ENCODE data around the gene RNF138. TPM values are rescaled to one million over a fixed set of nuclear protein-coding genes. Genes with fewer than 3 reads are reported as not detected.
"Not testable (repeated sequence)": the region's sequence is repeated elsewhere in the genome, so short reads cannot be mapped to it uniquely, and the experiment has no call there.

Gene RNF138
- polyA plus RNA-seq, 2 of the 4 experiments (the other 2 are of a cell fraction): 17.4 to 18.3 TPM

DNA sequence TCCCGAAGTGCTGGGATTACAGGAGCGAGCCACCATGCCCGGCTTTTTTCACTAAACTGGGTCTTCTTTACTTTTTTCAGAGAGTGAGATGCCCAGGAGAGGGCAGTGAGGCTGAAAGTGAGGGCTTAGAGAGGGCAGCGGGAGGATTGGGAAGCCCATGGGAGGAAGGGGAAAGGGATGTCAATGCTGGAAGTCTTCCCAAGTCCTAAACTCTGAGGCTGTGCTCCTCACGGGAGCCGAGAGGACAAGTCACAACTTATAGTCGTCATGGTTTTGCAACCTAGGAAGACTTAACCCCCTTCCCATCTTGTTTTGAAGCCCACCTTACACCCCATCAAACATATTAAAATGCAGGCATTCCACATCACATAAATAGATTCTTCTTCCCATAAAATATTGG is 83.0 kb downstream of the RNF138 start:
- WGBS (ENCODE audit: missing lambda C conversion rate): 55% methylated on average over 7 of the region's 7 CpGs
- Histone ChIP-seq H3K4me1 (no peaks in the 10 kb centered on the region), H3K27ac (no peak overlapping the region), H3K9me3 (no peaks in the 10 kb centered on the region), H3K4me2 (no peak overlapping the region), H3K4me3 (no peak overlapping the region)
- TF ChIP-seq, protein P1, sequence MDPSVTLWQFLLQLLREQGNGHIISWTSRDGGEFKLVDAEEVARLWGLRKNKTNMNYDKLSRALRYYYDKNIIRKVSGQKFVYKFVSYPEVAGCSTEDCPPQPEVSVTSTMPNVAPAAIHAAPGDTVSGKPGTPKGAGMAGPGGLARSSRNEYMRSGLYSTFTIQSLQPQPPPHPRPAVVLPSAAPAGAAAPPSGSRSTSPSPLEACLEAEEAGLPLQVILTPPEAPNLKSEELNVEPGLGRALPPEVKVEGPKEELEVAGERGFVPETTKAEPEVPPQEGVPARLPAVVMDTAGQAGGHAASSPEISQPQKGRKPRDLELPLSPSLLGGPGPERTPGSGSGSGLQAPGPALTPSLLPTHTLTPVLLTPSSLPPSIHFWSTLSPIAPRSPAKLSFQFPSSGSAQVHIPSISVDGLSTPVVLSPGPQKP (IDR thresholded peaks at IDR 0.05; ENCODE audit: low read depth, low read length): no peak
- TF ChIP-seq EP300 (IDR thresholded peaks at IDR 0.05) (no peak), HEYL (CRISPR knock-in tag; IDR thresholded peaks at IDR 0.05) (no peak), RARB (CRISPR knock-in tag; IDR thresholded peaks at IDR 0.05) (no peak)
- DNase-seq (ENCODE audit: low read depth in 1 of 2, low spot score in 1 of 2) (no peak), ATAC-seq (no peak), FAIRE-seq (no peak)
- ChIA-PET CTCF (no interaction called here), POLR2A (no interaction called here)

- Histone ChIP-seq H3K4me3 (no peak overlapping the region), H3K27ac (no peak overlapping the region), H3K4me2 (no peak overlapping the region), H3K4me1 (no peaks in the 10 kb centered on the region), H3K9me3 (no peaks in the 10 kb centered on the region)
- ChIA-PET POLR2A (no interaction called here), CTCF (interaction anchor here (1.1 to 1.2 kb wide), 2 partner anchors 17 to 377 kb away, joined by 3 read pairs; no protein-coding TSS in a partner anchor)
- FAIRE-seq (no peak), DNase-seq (ENCODE audit: low read depth in 1 of 2, low spot score in 1 of 2) (no peak), ATAC-seq (no peak)
- 67% methylated on average over 1 of the region's 1 CpG for WGBS (ENCODE audit: missing lambda C conversion rate)
- TF ChIP-seq NR3C1 (IDR thresholded peaks at IDR 0.05): no peak
- no peak for TF ChIP-seq E2F6 (IDR thresholded peaks at IDR 0.05; ENCODE audit: borderline replicate concordance, low read depth)
- TF ChIP-seq, protein P2, sequence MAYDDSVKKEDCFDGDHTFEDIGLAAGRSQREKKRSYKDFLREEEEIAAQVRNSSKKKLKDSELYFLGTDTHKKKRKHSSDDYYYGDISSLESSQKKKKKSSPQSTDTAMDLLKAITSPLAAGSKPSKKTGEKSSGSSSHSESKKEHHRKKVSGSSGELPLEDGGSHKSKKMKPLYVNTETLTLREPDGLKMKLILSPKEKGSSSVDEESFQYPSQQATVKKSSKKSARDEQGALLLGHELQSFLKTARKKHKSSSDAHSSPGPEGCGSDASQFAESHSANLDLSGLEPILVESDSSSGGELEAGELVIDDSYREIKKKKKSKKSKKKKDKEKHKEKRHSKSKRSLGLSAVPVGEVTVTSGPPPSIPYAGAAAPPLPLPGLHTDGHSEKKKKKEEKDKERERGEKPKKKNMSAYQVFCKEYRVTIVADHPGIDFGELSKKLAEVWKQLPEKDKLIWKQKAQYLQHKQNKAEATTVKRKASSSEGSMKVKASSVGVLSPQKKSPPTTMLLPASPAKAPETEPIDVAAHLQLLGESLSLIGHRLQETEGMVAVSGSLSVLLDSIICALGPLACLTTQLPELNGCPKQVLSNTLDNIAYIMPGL (CRISPR knock-in tag; IDR thresholded peaks at IDR 0.05; ENCODE audit: borderline replicate concordance): no peak
- no peak for TF ChIP-seq SREBF2 (IDR thresholded peaks at IDR 0.05)
- no peak for TF ChIP-seq POLR2A (IDR thresholded peaks at IDR 0.05; ENCODE audit: low read length)
- TF ChIP-seq SMC3 (IDR thresholded peaks at IDR 0.05): no peak
- no peak for TF ChIP-seq FOSL2 (IDR thresholded peaks at IDR 0.05)
- TF ChIP-seq FOSL2 (CRISPR knock-in tag; IDR thresholded peaks at IDR 0.05): no peak
- no peak for TF ChIP-seq RAD21 (conservative IDR thresholded peaks at IDR 0.05 in 1 of 2, IDR thresholded peaks at IDR 0.05 in 1 of 2)
- no peak for TF ChIP-seq ZSCAN20 (CRISPR knock-in tag; IDR thresholded peaks at IDR 0.05)
- no peak for TF ChIP-seq HOXB13 (CRISPR knock-in tag; IDR thresholded peaks at IDR 0.05; ENCODE audit: low read depth)
These were observed 83.6 kb downstream of the RNF138 start for GRCh38 chr18:32175265-32175664.

GRCh38 chr18:32176745-32177144 is 85.1 kb downstream of the RNF138 start:
- POLR2A ChIA-PET; DNase-seq (ENCODE audit: low read depth in 1 of 2, low spot score in 1 of 2); H3K4me2 ChIP-seq; CTCF ChIA-PET; H3K4me3 ChIP-seq; H3K4me1 ChIP-seq; H3K27ac ChIP-seq; ATAC-seq; H3K9me3 ChIP-seq; FAIRE-seq: not testable (repeated sequence)
- WGBS (ENCODE audit: missing lambda C conversion rate): 20% methylated on average over 1 of the region's 1 CpG

GRCh38 chr18:32177530-32177929 is 85.9 kb downstream of the RNF138 start:
- ATAC-seq (no peak), FAIRE-seq (no peak), DNase-seq (ENCODE audit: low read depth in 1 of 2, low spot score in 1 of 2) (no peak)
- ChIA-PET POLR2A (no interaction called here), CTCF (no interaction called here)
- 6% methylated on average over 3 of the region's 3 CpGs for WGBS (ENCODE audit: missing lambda C conversion rate)
- no peak overlapping the region for H3K4me2 ChIP-seq
- H3K9me3 ChIP-seq: no peaks in the 10 kb centered on the region
- H3K27ac ChIP-seq: no peak overlapping the region
- TF ChIP-seq ESRRA (IDR thresholded peaks at IDR 0.05; ENCODE audit: borderline replicate concordance, low read length) (no peak), NR3C1 (IDR thresholded peaks at IDR 0.05) (no peak), CBX8 (IDR thresholded peaks at IDR 0.05) (no peak), SMC3 (IDR thresholded peaks at IDR 0.05) (no peak), EHF (CRISPR knock-in tag; IDR thresholded peaks at IDR 0.05) (no peak), USF2 (IDR thresholded peaks at IDR 0.05) (no peak), HOXB5 (CRISPR knock-in tag; IDR thresholded peaks at IDR 0.05) (no peak)
- TF ChIP-seq, protein P3, sequence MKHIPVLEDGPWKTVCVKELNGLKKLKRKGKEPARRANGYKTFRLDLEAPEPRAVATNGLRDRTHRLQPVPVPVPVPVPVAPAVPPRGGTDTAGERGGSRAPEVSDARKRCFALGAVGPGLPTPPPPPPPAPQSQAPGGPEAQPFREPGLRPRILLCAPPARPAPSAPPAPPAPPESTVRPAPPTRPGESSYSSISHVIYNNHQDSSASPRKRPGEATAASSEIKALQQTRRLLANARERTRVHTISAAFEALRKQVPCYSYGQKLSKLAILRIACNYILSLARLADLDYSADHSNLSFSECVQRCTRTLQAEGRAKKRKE (CRISPR knock-in tag; IDR thresholded peaks at IDR 0.05; ENCODE audit: low read depth): no peak
- TF ChIP-seq, protein P4, sequence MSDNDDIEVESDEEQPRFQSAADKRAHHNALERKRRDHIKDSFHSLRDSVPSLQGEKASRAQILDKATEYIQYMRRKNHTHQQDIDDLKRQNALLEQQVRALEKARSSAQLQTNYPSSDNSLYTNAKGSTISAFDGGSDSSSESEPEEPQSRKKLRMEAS (IDR thresholded peaks at IDR 0.05): no peak
- no peaks in the 10 kb centered on the region for H3K4me1 ChIP-seq
- H3K4me3 ChIP-seq: no peak overlapping the region
